Endothelial cell (in vitro differentiated cells): ENCODE results near the gene PEX11A. TPM values are rescaled to one million over a fixed set of nuclear protein-coding genes. Genes with fewer than 3 reads are reported as not detected.

Experiments used
- DNase-seq: peaks from one replicate; pipeline ENCODE4 v3.0.0; 2021; ENCODE audit warnings: low spot score
- H3K27ac Mint-ChIP-seq: one replicate; pipeline ENCODE4 v1.8.0; 2021; ENCODE audit warnings: mixed read lengths, inconsistent platforms; ENCODE audit not compliant: unreplicated experiment
- H3K27me3 Mint-ChIP-seq: one replicate; pipeline ENCODE4 v1.8.0; 2021; ENCODE audit warnings: mild to moderate bottlenecking, moderate library complexity, mixed read lengths, inconsistent platforms; ENCODE audit not compliant: unreplicated experiment
- H3K36me3 Mint-ChIP-seq: one replicate; pipeline ENCODE4 v1.8.0; 2021; ENCODE audit warnings: mild to moderate bottlenecking, low read depth, mixed read lengths, inconsistent platforms; ENCODE audit not compliant: unreplicated experiment
- H3K4me1 Mint-ChIP-seq: one replicate; pipeline ENCODE4 v1.8.0; 2021; ENCODE audit warnings: mild to moderate bottlenecking, mixed read lengths, inconsistent platforms; ENCODE audit not compliant: unreplicated experiment
- H3K4me3 Mint-ChIP-seq: one replicate; pipeline ENCODE4 v1.8.0; 2021; ENCODE audit warnings: mild to moderate bottlenecking, mixed read lengths, inconsistent platforms; ENCODE audit not compliant: unreplicated experiment
- H3K9me3 Mint-ChIP-seq: one replicate; pipeline ENCODE4 v1.8.0; 2021; ENCODE audit warnings: mixed read lengths, inconsistent platforms; ENCODE audit not compliant: unreplicated experiment
- total RNA-seq: library from RNA; stranded (reverse); fragmentation: NEBNext Ultra II Directional; extraction: Animal tissue kit (Norgen Biotek cat#: 25700); gene quantifications from one replicate; pipeline ENCODE4 v1.2.1, GENCODE V29; 2021; ENCODE audit not compliant: unreplicated experiment
- TF ChIP-seq, protein P1 (sequence below): fragments of 200-600 bp; sonication (generic); IDR thresholded peaks from one replicate; pipeline ENCODE4 v1.5.0; 2021; ENCODE audit warnings: antibody characterized with exemption; ENCODE audit not compliant: unreplicated experiment

PEX11A gene
- total RNA-seq, 1 donor from 2014 or later: 4.5 TPM

DNA sequence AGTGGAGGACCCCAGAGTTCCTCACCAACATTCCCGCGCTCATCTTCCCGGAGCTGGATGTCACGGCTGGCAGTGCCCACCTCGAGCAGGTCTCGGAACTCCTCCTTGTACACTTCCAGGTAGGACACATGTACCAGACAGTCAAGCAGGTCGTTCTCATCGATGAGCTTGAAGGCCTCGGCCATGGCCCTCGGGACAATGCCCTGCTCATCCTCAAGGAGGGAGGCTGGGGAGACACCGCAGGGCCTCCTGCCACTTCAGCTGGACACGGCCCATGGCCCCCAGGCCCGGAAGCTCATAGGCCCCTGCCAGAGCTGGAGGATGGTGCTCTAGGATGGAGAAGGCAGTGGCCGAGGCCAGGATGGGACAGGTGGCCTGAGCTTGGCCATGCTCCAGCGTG lies 40.8 kb downstream of the PEX11A start:
- TF ChIP-seq, protein P1, sequence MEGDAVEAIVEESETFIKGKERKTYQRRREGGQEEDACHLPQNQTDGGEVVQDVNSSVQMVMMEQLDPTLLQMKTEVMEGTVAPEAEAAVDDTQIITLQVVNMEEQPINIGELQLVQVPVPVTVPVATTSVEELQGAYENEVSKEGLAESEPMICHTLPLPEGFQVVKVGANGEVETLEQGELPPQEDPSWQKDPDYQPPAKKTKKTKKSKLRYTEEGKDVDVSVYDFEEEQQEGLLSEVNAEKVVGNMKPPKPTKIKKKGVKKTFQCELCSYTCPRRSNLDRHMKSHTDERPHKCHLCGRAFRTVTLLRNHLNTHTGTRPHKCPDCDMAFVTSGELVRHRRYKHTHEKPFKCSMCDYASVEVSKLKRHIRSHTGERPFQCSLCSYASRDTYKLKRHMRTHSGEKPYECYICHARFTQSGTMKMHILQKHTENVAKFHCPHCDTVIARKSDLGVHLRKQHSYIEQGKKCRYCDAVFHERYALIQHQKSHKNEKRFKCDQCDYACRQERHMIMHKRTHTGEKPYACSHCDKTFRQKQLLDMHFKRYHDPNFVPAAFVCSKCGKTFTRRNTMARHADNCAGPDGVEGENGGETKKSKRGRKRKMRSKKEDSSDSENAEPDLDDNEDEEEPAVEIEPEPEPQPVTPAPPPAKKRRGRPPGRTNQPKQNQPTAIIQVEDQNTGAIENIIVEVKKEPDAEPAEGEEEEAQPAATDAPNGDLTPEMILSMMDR: no peak
- peaks cover 10% of the 10 kb centered on the region for H3K36me3 Mint-ChIP-seq
- H3K9me3 Mint-ChIP-seq: no peaks in the 10 kb centered on the region
- peaks cover 5% of the 10 kb centered on the region for H3K4me1 Mint-ChIP-seq
- H3K27ac Mint-ChIP-seq: no peak overlapping the region
- DNase-seq: no peak
- peaks cover 14% of the 10 kb centered on the region for H3K27me3 Mint-ChIP-seq
- no peak overlapping the region for H3K4me3 Mint-ChIP-seq

DNA sequence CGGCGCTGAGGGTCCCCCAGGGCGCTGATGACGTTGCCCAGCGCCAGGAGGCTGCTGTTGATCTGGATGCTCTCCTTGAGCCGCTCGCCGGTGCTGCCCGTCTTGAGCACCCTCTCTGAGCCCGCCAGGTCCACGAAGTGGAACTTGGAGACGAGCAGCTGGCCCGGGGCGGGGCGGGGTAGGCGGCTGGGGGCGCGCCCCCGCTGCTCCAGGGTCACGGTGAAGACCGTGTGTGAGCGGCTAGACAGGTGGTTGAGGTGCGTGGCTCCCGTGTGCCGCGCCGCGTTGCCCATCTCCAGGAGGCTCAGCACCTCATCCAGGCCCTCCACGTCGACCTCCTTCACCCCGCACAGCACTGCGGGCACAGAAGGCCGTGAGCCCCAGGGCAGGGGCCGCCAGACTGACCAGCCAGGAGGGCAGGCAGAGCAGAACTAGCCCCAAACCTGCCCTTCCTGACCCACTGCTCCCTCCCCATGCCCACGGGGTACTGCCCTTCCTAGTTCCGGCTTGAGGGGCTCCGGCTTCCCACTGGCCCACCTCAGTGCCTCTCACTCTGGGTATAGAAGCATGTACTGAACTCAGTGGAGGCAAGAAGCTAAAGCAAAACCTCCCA lies 41.4 kb downstream of the PEX11A start:
- TF ChIP-seq, protein P1: no peak
- H3K27me3 Mint-ChIP-seq: peaks cover 8% of the 10 kb centered on the region
- no peaks in the 10 kb centered on the region for H3K4me1 Mint-ChIP-seq
- no peak overlapping the region for H3K4me3 Mint-ChIP-seq
- H3K36me3 Mint-ChIP-seq: peaks cover 10% of the 10 kb centered on the region
- no peaks in the 10 kb centered on the region for H3K9me3 Mint-ChIP-seq
- H3K27ac Mint-ChIP-seq: no peak overlapping the region
- no peak for DNase-seq

DNA sequence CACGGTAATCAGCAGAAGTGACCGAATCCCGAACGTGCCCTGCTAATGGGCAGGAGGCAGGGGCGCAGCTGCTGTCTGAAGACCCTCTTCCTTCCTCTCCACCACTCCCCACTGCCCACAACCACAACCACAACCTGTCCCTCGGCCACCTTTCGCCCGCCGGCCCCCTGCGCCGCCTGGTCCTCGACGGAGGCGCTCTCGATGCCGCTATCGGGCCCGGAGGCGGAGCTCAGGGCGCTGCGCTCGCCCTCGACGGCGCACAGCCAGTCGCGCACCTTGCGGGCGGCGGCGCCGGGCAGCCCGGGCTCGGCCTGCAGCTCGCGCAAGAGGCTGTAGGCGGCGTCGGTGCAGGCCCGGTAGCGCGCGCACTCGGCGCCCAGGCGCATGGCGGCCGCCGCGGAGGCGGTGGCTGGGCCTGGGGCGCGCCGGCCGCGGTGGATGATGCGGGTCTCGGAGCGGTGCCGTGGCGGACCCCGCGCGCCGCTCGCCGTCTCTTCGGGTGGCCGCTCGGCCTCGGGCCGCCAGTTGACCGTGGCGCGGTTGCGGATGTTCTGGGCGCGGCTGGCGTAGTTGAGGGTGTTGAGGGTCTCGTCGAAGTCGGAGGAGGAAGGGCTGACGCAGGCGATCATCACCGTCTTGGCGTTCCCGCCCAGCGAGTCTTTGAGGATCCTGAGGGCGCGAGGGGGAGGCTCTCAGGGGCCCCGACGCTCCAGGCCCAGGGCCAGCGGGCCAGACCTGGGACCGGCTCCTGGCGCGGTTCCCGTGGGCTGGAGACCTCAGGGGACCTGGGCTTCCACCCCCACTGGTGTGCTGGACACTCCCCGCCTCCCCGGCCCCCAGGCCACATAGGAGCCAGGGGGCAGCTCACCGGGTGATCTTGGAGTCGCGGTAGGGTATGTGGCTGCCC lies 42.2 kb downstream of the PEX11A start:
- TF ChIP-seq, protein P1: no peak
- H3K36me3 Mint-ChIP-seq: peaks cover 14% of the 10 kb centered on the region
- H3K27ac Mint-ChIP-seq: no peak overlapping the region
- H3K9me3 Mint-ChIP-seq: no peaks in the 10 kb centered on the region
- H3K4me3 Mint-ChIP-seq: peak overlapping the region; percentile 65
- peaks cover 8% of the 10 kb centered on the region for H3K27me3 Mint-ChIP-seq
- H3K4me1 Mint-ChIP-seq: no peaks in the 10 kb centered on the region
- no peak for DNase-seq

- Mint-ChIP-seq H3K4me3 (peak overlapping the region; percentile 65), H3K4me1 (no peaks in the 10 kb centered on the region), H3K9me3 (no peaks in the 10 kb centered on the region), H3K36me3 (peaks cover 14% of the 10 kb centered on the region), H3K27ac (no peak overlapping the region), H3K27me3 (peaks cover 8% of the 10 kb centered on the region)
- DNase-seq: peak; percentile 94
- TF ChIP-seq, protein P1: peak; percentile 80
These were observed 43.2 kb downstream of the PEX11A start for GRCh38 chr15:89647191-89647851.
